COLO668 (cell line): Measurements from ENCODE around the gene SPAG17.
"Not testable (repeated sequence)": the region's sequence is repeated elsewhere in the genome, so short reads cannot be mapped to it uniquely, and the experiment has no call there.

ENCODE experiments used
- DNase-seq: peaks from one replicate; lab custom pipeline; 2025; ENCODE audit not compliant: unreplicated experiment; lab: John Stamatoyannopoulos, UW

The SPAG17 gene

DNA sequence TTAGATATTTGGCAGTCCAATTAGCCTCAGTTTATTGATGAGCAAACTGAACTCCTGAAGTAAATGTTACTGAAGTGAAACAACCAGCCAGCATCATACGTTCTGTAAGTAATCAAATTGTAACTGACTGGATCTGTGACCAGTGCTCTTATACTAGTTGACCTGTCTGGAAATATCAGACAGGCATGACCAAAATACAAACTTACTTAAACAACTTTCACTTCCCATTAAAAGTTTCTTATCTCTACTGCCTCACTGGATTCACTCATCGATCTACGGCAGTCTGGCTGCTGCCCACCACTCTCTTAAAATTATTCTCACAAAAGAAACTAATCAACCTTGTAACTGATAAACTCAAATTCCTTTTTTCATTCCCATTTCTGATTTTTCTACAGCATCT is 199.1 kb downstream of the SPAG17 start:
- no peak for DNase-seq

DNA sequence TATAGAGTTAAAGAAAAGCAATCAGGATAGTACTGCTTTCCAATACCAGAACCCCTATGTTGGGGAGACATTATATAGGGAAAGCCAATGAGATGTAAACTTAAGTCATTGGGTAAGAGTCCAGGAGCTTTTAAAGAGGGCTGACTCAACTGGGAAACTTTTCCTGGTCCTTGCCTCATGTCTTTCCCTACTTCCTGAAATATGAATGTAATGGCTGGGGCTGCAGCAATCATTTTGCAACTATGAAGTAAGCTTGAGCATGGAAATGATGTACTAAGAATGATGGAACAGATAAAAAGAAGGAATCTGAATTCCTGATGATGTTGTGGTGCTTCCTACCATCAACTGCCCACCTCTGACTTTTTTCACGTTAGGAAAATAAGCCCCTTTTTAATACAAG is 199.8 kb downstream of the SPAG17 start:
- no peak for DNase-seq

DNA sequence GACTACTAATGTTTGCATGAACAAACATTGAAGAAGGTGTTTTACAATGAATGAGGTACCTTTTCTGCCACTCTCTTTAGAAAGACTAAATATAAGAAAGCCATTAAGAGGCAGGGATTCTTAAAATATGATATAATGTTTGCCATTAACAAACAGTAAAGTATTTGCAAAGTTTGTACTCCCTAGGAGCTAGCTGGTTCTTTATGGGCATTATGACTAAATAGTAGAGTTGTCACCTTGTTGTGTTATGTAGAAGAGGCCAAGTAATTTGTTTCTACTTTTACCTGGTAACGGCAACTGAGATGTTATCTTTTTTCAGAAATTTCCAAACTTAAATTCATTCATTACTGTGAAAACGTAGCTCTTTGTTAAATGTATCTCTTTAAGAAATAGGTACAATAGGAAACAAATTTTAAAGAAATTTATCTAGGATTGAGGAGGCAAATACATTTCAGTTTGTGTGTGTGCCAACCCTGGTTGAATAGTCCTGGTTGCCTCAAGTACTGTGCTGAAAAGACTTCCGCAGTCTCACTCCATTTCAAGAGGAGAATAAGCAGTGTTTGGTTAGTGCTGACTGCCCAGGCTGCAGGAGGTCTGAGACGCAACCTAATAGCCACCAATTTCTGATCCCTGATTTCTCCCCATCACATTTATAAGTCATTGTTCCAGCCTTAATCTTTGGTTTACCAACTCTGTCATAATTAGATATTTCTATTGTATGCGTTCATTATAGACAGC is 203.4 kb downstream of the SPAG17 start:
- DNase-seq: no peak

DNA sequence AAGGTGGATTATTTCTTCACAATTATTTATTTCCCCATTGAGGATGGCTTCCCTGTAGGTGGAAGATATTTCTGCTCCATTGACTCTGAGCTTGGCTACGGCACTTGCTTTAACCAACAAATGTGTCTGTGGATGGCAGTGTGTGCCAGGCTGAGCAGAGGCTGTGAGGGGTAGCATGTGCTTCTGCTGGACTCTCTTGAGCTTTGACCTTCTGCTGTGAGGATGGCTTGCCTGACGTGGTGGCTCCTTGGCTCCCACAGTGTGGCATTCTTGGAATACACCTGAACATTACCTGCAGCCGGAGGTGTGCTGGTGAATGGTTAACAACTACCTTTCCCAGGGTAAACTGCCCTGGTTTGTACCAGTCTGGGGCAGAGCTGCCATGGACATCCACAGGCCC is 208.6 kb downstream of the SPAG17 start:
- no peak for DNase-seq

DNA sequence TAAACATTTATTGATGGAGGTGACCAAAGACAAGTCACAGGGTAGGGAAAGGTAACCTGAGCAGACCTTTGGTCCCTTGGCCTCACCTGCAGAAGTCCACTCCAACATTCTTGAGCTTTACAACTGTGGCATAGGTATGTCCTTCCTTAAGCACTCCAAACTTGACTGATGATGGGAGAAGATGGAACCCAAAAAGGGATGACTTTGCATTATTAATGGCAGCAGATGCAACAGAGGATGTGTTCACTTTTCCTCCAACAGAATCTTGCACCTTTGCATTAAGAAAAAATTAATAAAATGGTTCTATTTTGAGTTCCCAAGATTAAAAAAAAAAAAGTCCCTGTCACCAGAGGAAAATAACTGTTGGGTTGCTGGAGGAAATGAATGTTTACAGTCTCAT is 213.3 kb downstream of the SPAG17 start:
- no peak for DNase-seq

DNA sequence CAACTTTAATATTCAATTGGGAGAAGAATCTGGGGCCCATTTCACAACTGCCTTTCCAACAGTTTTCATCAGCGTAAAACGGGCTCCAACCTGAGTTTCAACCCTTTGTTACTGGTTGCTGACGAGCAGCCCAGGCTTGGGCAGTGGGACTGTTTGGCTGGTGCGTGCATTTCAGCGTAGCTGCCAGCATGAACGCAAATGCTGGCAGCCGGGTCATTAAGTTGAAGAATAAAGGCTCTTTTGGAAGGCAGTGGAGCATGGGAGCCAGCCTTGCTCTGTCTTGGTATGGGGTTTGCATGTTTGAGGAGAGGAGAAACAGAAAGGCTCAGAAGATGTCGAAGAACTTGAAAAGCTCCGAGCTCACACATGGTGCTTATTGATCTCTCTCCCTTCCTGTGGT is 214.8 kb downstream of the SPAG17 start:
- no peak for DNase-seq

DNA sequence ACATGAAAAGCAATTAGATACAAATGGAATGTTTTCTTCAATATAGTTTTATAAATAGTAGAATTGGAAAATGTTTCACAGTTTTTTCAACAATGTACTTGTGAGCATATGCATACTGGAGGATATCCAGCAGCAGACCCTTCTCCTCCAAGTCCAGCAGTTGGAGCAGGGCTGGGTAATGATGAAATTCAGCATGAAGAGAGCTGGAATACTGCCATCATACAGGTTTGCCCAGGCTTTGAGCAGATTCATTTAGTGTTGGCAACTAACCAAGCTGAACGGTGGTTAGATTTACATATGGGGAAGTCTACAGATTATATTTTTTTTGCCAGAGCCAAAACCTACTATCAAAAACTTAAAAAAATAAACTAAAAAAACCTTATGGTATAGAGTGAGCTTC is 217.1 kb downstream of the SPAG17 start:
- no peak for DNase-seq

DNA sequence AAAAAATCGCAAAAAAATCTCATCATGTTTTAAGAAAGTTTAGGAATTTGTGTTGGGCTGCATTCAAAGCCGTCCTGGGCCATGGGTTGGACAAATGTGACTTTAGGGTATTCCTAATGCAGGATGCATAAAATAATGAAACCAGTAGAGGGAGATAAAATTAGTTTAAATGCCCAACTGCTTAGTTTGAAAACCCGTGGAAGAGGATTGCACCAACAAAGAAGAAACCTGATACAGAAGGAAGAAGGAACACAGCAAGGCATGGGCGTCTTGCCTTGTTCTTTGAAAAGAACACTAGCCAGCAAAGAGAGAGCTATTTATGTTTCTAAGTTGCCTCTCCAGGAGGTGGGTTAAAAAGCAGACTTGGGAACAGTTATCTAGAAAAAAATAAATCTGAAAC is 217.6 kb downstream of the SPAG17 start:
- no peak for DNase-seq

DNA sequence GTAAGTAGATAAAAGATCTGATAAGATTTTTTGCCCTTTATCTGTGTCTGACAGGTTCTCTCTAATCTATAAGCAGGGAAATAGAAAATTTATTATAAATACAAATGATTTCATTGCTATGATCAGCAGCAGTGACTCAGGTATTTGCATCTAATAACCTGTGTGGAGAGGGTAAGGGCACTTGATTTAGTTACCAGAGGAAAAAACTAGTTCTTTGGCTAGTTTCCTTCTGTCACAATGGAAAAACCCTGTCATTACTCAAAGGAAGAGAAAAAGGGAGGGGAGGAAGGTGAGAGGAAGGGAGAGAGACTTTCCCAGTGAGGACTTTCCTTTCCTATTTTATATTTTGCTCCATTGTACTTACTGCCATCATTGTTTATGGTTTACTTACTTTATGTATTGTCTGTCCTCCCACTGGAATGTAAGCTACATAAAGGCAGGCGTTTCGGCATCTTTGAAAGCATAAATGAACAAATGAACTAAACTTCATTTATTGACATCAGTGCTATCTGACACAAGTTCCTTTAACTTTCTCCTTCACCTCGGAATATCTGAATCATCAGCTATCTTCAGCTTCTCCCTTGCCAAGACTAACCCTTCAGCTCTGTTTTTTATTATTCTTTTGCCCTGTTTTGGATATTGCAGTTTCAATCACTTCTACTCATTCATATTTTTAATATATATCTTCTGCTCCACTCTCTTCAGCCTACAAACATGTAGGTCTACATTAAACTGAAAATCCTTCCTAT is 220.6 kb downstream of the SPAG17 start:
- DNase-seq: no peak

DNA sequence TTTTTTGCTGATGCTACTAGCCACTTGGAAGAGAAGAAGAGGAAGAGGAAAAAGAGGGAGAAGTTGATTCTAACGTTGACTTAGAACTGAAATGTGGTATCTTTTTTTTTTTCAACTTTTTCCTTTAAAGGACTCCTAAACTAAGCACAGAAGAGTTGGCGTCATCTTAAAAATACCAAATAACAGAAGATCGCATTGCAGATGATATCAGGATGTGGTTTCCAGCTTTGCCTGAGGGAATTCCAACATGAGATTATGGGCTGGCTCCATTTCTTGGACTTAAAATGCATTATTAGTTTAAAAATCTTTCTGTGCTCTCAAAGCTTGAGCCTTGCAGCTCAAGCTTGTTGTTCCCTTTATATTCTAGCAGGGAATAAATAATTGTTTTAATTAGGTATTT is 225.7 kb downstream of the SPAG17 start:
- DNase-seq: no peak

DNA sequence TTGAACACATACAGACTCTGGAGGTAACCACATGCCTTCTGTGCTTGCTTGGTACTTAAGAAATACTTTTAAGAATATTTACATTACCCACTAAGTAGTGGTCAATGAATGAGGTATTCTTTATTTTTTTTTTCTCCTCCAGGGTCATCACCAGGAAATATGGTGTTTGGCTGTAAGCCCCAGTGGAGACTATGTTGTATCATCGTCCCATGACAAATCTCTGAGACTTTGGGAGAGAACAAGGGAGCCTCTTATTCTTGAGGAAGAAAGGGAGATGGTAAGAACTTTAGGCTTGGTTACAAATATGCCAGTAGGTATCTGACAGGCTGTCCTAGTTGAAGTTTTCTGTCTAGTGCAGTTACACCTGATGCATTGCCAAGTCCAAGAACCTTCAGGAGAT is 232.6 kb downstream of the SPAG17 start:
- no peak for DNase-seq

DNA sequence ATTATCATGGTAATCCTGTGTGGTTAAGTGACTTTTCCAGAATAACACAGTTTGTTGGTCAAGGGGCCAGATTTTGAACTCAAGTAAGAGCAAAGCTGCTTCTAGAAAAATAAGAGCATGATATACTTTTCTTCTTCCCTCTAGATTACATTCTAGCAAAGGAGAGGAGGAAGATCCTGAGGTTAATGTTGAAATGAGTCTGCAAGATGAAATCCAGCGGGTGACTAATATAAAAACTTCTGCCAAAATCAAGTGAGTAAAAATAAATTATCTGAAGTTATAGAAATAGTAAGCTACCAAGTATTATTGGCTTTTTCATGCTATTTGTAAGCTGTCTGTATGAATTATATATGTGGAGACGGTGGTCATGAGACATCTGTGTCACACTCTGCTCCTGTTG is 242.7 kb downstream of the SPAG17 start:
- no peak for DNase-seq

DNA sequence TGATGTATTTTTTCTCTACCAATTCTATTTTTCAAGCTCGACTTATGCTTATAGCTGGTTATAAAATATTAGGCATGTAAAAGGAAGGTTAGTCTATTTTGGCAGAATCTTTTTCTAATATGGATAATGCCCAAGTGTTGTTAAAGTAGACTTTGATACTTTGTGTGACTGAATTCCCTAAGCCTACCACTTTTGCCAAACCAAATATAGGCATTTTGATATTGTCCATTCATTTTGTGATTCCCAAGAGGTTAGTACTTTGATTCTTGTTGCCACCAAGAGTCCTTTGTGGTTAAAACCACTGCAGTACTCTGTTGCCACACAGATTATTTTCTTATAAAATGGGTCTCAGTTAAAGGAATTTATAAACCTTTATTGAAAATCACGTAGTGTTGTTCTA is 251.3 kb downstream of the SPAG17 start:
- no peak for DNase-seq

DNA sequence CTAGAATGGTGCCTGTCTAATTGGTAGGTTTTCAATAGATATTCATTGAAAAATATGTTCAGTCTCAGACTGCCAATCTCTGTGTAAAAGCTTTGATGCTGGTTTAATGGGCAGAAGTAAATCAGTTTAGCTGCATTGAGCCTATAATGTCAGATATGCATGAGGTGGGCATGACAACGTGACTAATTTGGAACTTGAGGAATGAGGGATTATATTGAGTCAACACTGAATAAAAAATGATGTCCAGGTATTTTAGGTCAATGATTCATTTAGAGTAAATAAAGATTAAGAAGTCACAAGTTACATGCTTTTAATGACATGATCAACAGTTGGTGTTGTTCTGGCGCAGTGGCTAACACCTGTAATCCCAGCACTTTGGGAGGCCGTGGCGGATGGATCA is 252.5 kb downstream of the SPAG17 start:
- no peak for DNase-seq

DNA sequence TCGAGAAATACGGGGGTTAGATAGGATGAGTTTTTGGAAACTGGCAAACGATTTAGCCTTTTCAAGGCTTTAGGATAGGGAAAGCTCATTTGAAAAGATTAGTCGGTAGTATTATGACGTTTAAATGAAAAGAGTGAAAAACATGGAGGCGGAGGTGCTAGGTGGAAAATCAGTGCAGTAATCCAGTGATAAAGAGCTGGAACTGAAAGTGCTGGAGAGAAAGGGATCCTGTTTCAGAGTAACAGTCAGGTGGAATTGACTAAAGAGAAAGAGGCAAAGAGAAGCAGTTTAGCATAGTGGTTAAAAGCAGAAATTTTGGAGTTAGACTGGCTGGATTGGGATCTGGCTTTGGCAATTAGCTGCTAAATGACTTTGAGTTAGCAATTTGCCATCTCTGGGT is 254.5 kb downstream of the SPAG17 start:
- no peak for DNase-seq

DNA sequence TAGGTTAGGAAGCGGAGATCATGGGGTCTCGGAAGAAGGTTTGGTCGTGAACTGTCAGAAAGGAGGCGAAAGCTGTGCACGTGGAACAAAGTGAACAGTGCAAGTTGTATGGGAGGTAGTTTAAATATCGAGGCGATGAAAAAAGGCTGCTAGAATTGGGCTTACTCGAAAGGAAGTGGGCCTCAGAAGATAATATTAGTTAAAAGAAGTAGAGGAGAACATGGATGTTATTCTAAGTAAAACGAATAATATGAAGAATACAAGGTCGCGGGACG is 254.9 kb downstream of the SPAG17 start:
- DNase-seq: no peak

DNA sequence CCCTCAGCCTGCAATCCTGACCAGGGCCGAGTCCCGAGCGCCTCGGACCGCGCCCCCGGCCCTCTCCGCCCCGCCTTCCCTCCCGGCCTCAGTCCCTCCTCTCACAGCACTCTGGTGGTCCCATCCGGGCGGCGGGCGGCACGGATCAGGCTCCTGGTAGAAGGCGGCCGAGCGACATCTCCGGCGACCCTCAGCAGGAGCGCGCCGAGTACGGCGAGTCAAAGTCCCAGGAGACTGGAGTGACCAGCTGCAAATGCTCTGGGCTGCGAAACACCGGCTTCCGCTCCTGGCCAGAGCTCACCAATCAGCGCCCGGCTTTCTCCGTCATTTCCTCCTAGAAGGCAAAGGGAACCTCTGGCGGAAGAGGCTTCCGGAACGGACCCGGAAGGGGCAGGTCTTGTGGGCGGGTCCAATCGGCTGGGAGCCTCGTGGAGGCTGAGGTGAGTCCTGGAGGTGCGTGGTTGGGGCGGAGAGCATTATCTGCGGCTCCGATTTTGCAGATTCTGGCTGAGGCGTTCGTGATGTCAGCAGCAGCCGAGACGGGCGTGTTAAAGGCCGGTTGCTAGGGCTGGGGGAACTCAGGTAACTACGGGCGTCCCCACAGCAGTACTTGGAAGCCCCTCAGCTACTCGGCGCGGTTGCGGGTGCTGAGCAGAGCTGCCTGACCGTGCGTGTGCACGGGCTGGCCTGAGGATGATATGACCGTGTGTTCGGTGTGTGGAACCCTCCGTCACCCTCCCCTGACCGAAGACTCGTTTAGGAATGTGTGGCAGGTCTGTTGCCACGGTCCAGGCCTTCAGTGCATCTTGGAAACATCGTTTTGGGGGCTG is 255.5 kb downstream of the SPAG17 start, which contains the start of the genes GDAP2 and WDR3:
TSS of gene GDAP2 (minus strand) at position 279 of the 830 bp plus-strand sequence. CDS start 9,264 bp downstream, outside the sequence.
TSS of gene WDR3 (plus strand) at position 397 of the 830 bp plus-strand sequence. CDS start 3,581 bp downstream, outside the sequence.
- DNase-seq: peak; percentile 99

DNA sequence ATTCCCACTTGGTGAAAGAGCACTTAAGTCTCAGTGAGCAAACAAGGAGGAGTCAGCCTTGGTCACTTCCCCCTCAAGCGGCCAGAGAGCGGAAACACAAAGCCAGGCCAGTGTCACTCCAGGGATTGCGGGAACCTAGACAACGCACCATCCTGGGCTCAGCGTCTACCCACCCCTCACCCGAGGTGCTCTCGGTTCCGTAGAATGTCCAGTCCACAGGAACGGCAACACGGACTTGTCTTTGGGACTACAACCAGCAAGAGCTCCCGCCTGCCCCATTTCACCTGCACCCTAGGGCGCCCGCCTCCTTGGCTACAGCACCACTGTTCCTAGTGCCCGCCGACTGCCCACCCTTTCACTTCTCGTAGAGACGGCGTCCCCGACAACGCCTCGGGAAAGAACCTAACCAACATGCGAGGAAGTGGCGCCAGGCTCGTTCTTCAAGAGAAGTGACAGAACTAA is 256.1 kb downstream of the SPAG17 start:
- peak; percentile 60 for DNase-seq

DNA sequence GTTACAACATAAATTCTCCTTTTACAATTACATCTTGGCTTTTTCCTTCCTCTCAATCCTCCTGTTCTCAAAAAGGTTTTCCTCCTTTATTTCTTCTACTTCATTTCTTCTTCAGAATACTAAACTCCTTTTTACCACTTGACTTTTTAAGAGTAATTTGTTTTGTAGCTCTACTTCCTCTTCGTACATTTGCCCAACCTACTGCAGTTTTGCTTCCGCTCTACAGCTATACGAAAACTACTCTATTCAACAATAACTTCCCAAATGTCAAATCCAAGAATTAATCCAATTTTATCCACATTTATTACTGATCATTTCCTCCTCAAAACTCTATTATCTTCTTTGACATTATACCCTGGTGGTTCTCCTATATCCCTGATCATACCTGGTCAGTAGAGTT is 259.0 kb downstream of the SPAG17 start:
- no peak for DNase-seq

DNA sequence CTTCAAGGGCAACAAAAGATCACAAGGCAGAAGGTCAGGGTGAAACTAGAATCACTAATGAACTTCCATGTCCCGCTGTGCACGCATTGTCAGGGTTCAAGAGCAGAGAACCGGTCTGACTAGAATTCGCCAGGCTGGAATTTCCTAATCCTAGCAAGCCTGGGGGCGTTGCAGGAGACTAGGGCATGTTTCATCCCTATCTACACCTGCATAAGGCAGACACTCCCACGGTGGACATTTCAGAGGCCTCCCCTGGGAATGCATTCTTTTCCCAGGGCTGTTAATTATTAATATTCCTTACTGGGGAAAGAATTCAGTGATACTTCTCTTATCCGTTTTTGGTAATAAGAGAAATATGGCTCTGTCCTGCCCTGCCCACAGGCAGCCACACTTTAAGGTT is 262.3 kb downstream of the SPAG17 start:
- not testable (repeated sequence) for DNase-seq

DNA sequence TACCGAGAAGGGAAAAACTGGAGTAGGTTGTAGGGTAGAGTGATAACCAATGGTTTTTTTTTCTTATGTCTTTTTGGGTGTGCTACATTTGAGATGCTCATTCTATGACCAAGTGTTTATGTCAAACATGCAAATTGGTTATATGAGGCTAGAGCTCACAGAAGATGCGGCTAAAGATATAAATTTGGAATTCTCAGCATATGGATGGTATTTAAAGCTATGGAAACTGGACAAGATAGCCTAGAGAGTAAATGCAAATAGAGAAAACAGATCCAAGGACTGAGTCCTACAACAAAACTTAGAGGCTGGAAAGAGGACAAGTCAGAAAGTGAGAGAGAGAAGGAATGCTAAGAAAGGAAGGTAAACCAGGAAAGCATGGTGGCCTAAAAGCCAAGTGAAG is 263.0 kb downstream of the SPAG17 start:
- DNase-seq: no peak

DNA sequence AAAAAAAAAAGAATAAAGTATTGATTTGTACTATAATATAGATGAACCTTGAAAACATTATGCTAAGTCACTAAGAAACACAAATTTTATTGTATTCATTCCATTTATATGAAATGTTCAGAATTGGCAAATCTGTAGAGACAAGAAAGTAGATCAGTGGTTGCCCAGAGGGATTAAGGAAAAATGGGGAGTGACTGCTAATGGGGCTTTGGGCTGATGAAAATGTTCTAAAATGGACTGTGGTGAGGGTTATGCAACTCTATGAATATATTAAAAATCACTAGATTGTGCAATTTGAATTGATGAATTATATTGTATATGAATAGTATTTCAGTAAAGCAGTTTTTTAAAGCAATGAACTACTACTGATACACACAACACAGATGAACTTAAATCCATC is 265.7 kb downstream of the SPAG17 start:
- DNase-seq: no peak
